Endometrial microvascular endothelial cells (primary cell): ENCODE results near the gene PCLO. TPM values are rescaled to one million over a fixed set of nuclear protein-coding genes. Genes with fewer than 3 reads are reported as not detected.

Source experiments
- in situ Hi-C: cut with HindIII; loops from 2 replicates; pipeline ENCODE4 v1.10.0; 2017; ENCODE audit warnings: low sequenced_read_pairs, low pct_unique_long_range_greater_than_20kb; ENCODE audit errors: inconsistent ontology term
- total RNA-seq: library from RNA; depleted of rRNA; stranded (reverse); fragments of >200 nt; gene quantifications from one replicate; pipeline ENCODE4 v1.2.3, GENCODE V29; 2015; ENCODE audit errors: inconsistent ontology term

PCLO gene, protein sequence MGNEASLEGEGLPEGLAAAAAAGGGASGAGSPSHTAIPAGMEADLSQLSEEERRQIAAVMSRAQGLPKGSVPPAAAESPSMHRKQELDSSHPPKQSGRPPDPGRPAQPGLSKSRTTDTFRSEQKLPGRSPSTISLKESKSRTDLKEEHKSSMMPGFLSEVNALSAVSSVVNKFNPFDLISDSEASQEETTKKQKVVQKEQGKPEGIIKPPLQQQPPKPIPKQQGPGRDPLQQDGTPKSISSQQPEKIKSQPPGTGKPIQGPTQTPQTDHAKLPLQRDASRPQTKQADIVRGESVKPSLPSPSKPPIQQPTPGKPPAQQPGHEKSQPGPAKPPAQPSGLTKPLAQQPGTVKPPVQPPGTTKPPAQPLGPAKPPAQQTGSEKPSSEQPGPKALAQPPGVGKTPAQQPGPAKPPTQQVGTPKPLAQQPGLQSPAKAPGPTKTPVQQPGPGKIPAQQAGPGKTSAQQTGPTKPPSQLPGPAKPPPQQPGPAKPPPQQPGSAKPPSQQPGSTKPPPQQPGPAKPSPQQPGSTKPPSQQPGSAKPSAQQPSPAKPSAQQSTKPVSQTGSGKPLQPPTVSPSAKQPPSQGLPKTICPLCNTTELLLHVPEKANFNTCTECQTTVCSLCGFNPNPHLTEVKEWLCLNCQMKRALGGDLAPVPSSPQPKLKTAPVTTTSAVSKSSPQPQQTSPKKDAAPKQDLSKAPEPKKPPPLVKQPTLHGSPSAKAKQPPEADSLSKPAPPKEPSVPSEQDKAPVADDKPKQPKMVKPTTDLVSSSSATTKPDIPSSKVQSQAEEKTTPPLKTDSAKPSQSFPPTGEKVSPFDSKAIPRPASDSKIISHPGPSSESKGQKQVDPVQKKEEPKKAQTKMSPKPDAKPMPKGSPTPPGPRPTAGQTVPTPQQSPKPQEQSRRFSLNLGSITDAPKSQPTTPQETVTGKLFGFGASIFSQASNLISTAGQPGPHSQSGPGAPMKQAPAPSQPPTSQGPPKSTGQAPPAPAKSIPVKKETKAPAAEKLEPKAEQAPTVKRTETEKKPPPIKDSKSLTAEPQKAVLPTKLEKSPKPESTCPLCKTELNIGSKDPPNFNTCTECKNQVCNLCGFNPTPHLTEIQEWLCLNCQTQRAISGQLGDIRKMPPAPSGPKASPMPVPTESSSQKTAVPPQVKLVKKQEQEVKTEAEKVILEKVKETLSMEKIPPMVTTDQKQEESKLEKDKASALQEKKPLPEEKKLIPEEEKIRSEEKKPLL (N-terminal part only)
- not detected for total RNA-seq

DNA sequence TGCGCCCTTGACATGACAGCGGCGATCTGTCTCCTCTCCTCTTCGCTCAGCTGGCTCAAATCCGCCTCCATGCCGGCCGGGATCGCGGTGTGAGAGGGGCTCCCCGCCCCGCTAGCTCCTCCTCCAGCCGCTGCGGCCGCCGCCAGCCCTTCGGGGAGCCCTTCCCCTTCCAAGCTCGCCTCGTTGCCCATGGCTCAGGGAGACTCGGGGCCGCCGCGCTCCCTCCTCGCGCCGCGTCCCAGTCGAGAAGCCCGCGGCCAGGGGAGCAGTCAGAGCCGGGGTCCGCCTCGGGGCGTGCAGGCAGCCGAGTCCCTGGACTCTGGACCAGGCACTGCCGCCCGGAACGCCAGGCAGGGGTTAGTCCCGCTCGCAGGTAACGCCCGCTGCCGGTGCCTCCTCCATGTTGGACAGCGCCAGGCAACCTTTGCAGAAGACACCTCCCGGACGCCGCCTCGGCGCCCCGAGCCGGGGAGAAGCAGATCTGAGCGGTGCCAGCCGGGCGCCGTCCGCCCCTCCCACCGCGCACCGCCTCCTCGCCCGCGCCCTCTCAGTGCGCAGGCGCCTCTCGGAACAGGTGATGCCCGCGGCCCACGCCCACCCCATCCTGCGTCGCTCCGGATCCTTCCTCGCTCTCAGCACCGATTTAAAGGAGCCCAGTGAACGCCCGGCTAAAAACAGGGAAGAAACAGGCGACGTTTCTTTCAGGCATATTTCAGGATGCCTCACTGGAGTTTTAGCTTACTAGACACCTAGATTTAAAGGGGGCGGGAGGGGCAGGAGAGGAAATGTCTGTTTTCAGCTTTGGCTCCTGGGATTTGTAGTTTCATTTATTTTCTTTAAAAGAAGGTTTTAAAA, at the start of gene PCLO:
PCLO (minus strand) TSS at position 483 of the 855 bp plus-strand sequence; CDS start at position 191, 292 bp downstream.
- in situ Hi-C loops = no loop called here

DNA sequence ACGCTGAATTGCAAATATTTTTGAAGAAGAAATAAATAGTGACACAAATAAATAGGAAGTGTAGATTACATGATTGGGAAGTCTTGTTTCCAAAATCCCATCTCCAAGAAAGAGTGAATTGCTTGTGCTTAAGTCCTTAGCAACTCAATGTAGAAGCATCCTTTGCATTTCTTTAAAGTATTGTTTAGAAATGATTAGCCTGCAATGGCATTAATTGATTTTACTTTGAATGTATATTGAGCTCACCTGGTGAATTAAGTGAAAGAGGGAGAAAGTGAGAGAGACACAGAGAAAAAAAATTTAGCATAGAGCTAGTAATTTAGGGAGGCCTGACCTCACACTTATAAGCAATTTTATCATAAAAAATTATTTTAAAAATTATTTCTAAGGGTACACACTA, 49.0 kb upstream of the PCLO start:
- in situ Hi-C loops = no loop called here

- in situ Hi-C loops = no loop called here
Observed at GRCh38 chr7:83210479-83210878, 47.8 kb upstream of the PCLO start.

GRCh38 chr7:83204715-83205114, 42.0 kb upstream of the PCLO start:
- in situ Hi-C loops = no loop called here

GRCh38 chr7:83201355-83201754, 38.7 kb upstream of the PCLO start:
- in situ Hi-C loops = no loop called here

DNA sequence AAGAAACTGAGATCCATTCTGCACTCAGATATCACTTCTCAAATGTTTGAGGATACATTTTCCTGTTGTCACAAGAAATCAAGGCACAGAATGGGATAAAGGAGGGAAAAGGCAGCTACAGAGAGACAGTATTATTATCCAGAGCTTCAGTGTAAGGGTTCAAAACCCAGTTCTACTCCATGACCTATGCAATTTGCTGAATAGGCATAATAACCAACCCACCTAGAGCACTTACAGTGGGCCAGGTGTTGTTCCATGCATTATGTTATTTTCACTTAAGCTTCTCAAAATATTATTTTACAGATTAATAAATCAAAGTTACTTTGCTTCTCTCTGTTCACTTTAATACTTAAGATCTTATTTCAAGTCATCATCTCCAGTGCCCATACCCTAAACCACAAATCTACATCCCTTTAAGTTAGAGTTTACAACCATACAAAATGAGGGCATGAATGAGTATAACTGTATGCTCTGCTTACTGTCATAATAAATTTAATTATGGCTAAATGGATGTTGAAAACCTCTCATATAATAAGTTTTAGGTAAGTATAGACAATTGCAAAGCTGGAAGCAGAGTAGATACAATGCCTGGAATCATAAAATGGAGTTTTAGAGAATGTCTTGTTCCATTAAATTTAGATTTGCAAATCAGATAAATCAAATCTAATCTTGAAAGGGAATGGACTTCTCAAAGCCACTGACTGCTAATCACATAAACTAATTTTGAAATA, 28.1 kb upstream of the PCLO start:
- in situ Hi-C loops = no loop called here

- in situ Hi-C loops = no loop called here
Observed at GRCh38 chr7:83178796-83179195, 16.1 kb upstream of the PCLO start.

- in situ Hi-C loops = no loop called here
Observed at GRCh38 chr7:83178066-83178465, 15.4 kb upstream of the PCLO start.

DNA sequence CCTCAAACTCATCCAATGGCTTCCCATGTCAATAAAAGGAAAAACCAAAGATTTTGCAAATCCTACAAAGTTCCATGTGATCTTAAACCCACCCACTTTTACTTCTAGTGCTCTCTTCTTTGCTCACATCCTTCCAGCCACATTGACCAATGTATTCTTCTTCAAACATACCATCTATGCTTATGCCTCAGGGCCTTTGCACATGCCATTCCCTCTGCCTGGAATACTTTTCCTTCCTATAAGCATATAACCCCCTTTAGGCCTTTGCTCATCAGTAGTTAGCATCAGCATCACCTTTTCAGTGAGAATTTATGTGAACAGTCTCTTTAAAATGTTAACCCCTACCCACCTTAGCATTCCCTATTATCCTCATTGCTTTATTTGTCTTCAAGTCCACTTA, 11.0 kb upstream of the PCLO start:
- in situ Hi-C loops = no loop called here

DNA sequence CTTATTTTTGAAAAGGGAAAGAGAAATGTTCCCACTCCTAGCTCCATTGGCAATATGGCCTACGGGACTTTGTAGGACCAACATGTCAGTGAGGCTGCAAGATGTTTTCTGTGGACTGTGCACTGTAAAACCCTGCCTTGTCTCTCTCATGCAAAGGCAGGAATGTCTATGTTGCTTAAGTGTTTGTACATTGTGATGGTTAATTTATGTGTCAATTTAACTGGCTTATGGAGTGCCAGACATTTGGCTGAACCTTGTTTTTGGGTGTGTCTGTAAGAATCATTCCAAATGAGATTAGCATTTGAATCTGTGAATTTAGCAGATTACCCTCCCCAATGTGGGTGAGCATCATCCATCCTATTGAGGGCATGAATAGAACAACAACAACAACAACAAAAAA, 4.1 kb upstream of the PCLO start:
- in situ Hi-C loops = no loop called here

DNA sequence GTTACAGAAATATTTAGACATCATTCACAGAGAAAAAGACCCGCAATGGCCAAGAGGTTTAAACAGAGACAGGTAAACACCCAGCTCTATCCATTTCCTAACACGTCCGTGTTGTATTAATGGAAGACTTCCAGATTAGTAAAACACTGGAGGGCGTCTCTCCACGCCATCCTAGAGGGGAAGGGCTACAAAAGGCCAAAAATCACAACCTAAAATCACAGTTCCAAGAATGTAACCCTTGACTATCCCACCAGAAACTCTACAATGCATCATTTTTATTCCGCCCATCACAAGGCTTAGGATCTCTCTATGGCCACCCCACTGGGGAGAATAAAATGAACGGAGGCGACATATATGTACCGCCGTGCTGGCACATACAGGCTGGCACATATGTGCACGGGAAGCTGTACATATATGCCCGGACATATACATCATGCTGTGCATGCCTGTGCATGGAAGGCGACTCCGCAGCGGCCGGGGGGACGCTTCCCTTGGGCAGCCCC, 734 bp downstream of the PCLO start:
- in situ Hi-C loops = no loop called here

GRCh38 chr7:83161186-83161585, 1.5 kb downstream of the PCLO start:
- in situ Hi-C loops = no loop called here

DNA sequence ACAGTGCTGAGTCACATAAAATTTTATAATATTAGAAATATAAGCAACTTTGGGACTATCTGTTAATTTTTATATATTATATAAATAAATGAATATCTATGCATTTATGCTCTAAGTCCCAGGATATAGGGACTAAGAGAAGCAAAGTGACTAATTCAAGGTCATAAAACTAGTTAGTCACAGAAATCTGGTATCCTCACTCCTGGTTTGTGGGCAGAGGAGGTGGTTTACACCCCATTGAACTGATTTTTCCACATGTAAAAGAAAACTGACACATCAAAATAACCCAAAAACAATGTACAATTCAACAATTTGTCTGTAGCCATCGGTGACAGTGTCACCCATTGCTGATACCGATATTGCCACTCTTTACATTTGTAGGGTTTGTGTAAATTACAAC, 3.0 kb downstream of the PCLO start:
- in situ Hi-C loops = no loop called here

- in situ Hi-C loops = no loop called here
Observed at GRCh38 chr7:83156006-83156405, 6.7 kb downstream of the PCLO start.

DNA sequence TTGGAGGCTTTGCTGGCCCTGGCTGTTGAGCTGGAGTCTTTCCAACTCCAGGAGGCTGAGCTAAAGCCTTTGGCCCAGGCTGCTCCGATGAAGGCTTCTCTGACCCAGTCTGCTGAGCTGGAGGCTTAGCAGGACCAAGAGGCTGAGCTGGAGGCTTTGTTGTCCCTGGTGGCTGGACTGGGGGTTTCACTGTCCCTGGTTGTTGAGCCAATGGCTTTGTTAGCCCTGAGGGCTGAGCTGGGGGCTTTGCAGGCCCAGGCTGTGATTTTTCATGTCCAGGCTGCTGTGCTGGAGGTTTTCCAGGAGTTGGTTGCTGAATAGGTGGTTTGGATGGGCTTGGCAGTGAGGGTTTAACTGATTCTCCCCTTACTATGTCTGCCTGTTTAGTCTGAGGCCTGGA, 7.3 kb downstream of the PCLO start:
- in situ Hi-C loops = no loop called here

DNA sequence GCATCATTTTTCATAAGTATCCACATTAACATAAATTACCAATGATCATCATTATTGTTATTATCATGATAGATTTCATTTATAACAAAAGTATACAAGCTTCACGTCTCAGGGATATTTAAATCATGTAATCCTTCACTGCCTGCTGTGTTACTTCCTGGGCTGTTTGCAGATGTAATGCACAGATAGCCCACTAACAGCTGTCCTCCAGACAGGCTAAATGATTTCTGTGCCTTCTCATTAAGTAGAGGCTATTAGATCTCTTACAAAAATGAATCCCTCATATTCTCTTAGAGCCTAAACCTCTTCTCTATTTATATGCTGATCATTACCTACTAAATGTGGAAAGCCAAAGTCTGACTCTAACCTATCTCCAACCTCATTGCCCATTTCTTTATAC, 9.3 kb downstream of the PCLO start:
- in situ Hi-C loops = no loop called here

- in situ Hi-C loops = no loop called here
Observed at GRCh38 chr7:83150310-83150709, 12.4 kb downstream of the PCLO start.

DNA sequence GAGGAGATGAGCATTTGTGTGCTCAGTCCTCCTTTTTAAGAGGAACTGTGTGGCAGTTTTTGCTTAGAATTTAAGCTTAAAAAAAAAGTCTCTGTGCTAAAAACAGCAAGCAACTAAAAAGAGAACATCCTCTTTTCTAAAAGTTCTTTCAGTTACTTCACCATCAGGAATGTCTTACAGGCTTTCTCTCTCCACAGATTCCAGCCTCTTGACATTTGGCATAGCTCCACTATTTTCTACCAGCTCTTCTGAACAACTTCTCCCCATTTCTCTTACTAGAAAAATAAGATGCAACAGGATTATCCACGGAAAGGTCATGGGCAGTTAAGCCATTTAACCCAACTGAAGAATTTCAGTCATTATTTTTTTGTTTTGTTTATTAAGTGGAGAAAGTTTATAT, 13.2 kb downstream of the PCLO start:
- in situ Hi-C loops = no loop called here
